Measurements from ENCODE around the gene XYLT1. TPM values are rescaled to one million over a fixed set of nuclear protein-coding genes. Genes with fewer than 3 reads are reported as not detected.

Gene XYLT1
- total and polyA plus RNA-seq, 10 of the 15 experiments (the other 5 are each of a cell fraction or from before 2014, with no cell fraction given) = 0.88 to 14.8 (median 5.8) TPM

DNA sequence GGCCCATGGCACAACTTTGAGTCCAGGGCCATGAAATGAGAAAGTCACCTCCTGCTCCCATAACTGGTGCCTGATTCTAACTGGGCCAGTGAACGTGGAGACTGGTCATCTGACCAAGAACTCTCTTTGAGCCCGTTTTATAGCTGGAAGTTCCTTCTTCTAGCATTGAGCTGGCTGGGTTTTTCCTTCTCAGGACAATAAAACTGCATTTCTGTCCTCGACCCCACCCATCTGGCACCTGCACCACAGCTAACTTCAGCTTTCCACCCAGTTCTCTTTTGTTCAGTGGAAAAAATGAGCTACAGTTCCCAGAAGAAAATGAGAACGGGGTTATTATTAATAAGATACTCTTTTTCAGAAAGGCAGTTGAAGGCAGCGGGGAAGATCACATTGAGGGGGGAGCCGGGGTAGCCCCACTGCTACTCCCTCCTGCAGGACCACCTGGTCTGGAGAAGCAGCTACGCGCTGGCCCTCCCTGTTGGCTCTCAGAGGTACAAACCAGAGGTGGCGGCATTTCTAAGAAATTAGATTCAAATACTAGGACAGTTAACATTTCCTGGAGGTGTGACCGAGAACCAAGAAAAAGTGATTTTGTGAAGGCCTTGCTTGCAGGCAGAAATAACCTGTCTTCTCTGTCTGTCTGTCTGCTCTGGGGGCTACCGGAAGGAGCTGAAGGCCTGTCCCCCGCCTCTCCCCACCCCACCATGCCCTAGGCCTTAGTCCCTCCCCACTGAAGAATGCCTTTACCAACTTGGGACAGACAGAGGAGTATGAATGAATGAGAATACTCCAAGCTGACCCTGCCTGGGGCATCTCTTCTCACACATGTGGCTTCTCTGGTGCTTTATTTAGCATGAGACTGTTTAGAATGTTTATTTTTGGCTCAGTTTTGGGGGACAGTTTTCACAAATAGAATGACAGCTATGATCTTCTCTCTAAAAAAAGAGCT lies 123.9 kb downstream of the XYLT1 start (continued):
- TF ChIP-seq, protein P1, sequence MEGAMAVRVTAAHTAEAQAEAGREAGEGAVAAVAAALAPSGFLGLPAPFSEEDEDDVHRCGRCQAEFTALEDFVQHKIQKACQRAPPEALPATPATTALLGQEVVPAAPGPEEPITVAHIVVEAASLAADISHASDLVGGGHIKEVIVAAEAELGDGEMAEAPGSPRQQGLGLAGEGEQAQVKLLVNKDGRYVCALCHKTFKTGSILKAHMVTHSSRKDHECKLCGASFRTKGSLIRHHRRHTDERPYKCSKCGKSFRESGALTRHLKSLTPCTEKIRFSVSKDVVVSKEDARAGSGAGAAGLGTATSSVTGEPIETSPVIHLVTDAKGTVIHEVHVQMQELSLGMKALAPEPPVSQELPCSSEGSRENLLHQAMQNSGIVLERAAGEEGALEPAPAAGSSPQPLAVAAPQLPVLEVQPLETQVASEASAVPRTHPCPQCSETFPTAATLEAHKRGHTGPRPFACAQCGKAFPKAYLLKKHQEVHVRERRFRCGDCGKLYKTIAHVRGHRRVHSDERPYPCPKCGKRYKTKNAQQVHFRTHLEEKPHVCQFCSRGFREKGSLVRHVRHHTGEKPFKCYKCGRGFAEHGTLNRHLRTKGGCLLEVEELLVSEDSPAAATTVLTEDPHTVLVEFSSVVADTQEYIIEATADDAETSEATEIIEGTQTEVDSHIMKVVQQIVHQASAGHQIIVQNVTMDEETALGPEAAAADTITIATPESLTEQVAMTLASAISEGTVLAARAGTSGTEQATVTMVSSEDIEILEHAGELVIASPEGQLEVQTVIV (IDR thresholded peaks at IDR 0.05; ENCODE audit: borderline replicate concordance, partially characterized antibody) = no peak
- TF ChIP-seq ZNF24 (IDR thresholded peaks at IDR 0.05) (no peak; the same call in 1 of the 2 replicates), MLLT1 (IDR thresholded peaks at IDR 0.05) (no peak), MAX (IDR thresholded peaks at IDR 0.05; ENCODE audit: low read depth, low read length) (no peak; the same call in 1 of the 2 replicates), ATF7 (IDR thresholded peaks at IDR 0.05; ENCODE audit: low read depth) (no peak), BCL11A (IDR thresholded peaks at IDR 0.05; ENCODE audit: low read depth, low read length) (peak; percentile 69; the same call in 1 of the 2 replicates), RELA (IDR thresholded peaks at IDR 0.05; ENCODE audit: borderline replicate concordance, partially characterized antibody) (no peak), CBX3 (IDR thresholded peaks at IDR 0.05; ENCODE audit: borderline replicate concordance, low read depth) (no peak), HDGF (IDR thresholded peaks at IDR 0.05) (no peak), DPF2 (IDR thresholded peaks at IDR 0.05) (no peak), BCLAF1 (IDR thresholded peaks at IDR 0.05) (no peak), BCL3 (IDR thresholded peaks at IDR 0.05; ENCODE audit: borderline replicate concordance, insufficient read depth, low read depth, low read length, poor library complexity, severe bottlenecking) (peak; percentile 13), NR2F1 (conservative IDR thresholded peaks at IDR 0.05) (0 out of 2 replicates have a peak, but pooled peaks have one; percentile 14), BRCA1 (IDR thresholded peaks at IDR 0.05; ENCODE audit: low read depth, low read length) (no peak)
- TF ChIP-seq, protein P2, sequence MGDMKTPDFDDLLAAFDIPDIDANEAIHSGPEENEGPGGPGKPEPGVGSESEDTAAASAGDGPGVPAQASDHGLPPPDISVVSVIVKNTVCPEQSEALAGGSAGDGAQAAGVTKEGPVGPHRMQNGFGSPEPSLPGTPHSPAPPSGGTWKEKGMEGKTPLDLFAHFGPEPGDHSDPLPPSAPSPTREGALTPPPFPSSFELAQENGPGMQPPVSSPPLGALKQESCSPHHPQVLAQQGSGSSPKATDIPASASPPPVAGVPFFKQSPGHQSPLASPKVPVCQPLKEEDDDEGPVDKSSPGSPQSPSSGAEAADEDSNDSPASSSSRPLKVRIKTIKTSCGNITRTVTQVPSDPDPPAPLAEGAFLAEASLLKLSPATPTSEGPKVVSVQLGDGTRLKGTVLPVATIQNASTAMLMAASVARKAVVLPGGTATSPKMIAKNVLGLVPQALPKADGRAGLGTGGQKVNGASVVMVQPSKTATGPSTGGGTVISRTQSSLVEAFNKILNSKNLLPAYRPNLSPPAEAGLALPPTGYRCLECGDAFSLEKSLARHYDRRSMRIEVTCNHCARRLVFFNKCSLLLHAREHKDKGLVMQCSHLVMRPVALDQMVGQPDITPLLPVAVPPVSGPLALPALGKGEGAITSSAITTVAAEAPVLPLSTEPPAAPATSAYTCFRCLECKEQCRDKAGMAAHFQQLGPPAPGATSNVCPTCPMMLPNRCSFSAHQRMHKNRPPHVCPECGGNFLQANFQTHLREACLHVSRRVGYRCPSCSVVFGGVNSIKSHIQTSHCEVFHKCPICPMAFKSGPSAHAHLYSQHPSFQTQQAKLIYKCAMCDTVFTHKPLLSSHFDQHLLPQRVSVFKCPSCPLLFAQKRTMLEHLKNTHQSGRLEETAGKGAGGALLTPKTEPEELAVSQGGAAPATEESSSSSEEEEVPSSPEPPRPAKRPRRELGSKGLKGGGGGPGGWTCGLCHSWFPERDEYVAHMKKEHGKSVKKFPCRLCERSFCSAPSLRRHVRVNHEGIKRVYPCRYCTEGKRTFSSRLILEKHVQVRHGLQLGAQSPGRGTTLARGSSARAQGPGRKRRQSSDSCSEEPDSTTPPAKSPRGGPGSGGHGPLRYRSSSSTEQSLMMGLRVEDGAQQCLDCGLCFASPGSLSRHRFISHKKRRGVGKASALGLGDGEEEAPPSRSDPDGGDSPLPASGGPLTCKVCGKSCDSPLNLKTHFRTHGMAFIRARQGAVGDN (IDR thresholded peaks at IDR 0.05) = peak; percentile 32

Data from GM12878 (cell line).